HG02763 (cell line): ENCODE measurements around the gene COG2.
"Not testable (repeated sequence)": the region's sequence is repeated elsewhere in the genome, so short reads cannot be mapped to it uniquely, and the experiment has no call there.

Source experiments
- ATAC-seq: cut with Tn5 transposase; IDR thresholded peaks from one replicate; pipeline ENCODE4 v1.9.1; 2021; ENCODE audit warnings: mild to moderate bottlenecking, moderate library complexity; ENCODE audit not compliant: unreplicated experiment

The COG2 gene

GRCh38 chr1:230674581-230674980 lies 32.3 kb downstream of the COG2 start:
- ATAC-seq, result no peak

- ATAC-seq, result no peak
Observed at GRCh38 chr1:230677200-230677599, 34.9 kb downstream of the COG2 start.

DNA sequence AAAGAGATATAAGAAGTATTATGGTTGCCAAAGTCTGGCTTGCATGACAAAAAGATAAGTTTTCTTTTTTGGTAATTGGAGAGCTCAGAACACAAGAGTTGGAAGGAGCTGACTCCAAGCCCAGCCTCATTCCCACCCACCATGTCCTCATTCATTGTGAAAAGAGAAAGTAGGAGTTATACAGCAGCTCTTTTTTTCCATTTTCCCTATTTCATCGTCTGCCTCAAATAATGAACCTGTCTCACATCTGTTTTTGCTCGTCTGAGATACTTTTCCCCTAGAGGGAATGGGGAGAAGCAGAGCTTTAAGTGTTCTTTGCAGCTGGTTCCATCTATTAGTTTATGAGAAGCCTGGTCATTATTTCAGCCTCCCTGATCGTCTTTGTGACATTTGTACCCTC lies 36.9 kb downstream of the COG2 start:
- ATAC-seq, result no peak

DNA sequence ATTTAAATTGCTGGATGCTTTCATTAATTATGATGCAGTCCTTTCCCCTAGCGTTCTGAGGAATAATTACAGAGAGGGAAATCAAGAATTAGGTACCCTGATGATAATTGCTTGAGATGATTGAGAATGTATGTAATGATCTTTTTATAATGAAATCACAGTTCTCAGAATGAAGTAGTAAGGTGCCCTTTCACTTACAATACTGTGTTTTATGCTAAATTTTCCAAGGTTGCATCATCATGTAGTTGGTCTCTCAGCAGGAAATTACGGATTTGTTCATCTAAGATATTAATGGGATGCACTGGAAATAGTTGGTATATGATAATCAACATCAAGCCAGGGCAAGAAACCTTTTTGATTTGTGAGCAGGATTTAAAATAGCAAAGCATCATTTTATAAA lies 37.5 kb downstream of the COG2 start:
- ATAC-seq, result no peak

- no peak for ATAC-seq
Observed at GRCh38 chr1:230680300-230681025, 38.2 kb downstream of the COG2 start.

- ATAC-seq, result no peak
Observed at GRCh38 chr1:230681599-230681998, 39.3 kb downstream of the COG2 start.

DNA sequence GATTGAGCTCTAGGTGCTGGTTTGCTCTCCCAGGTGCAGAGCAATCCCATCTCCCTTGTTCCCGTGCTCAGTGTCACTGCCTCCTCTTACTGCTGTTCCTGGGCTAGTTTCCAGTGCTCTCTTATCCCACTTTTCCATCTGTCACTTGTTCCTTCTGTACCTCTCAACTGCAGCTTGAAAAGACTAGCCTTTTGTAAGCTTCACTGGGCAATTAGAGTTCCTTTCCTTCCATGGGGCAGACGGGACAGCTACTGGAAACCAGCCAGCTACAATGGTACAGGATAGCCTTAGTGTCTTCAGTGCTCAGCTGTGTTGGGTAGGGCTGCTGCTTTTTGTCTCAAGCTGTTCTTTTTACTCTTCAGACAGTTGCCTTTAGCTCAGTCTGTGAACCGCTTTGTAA lies 40.0 kb downstream of the COG2 start:
- ATAC-seq, result no peak

- no peak for ATAC-seq
Observed at GRCh38 chr1:230682882-230683610, 40.8 kb downstream of the COG2 start.

DNA sequence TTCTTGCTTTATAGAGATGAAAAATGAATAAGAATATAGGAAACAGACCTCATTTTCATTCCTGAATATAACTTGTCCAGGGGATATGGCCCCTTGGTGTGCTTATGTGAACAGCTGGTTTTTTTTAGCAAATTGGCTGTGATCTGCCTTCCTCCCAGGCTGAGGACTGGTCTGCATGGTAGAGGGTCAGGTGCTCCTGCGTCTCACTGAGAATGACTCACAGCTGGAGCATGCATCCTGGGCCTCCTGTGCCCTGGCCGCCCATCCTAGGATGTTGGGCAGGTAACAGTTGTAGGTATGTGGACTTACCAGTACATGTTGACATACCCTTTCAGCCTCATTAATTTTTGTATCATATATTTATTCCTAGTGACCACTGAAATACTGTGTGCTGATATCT lies 41.9 kb downstream of the COG2 start:
- ATAC-seq, result no peak

- no peak for ATAC-seq
Observed at GRCh38 chr1:230684998-230685397, 42.7 kb downstream of the COG2 start.

DNA sequence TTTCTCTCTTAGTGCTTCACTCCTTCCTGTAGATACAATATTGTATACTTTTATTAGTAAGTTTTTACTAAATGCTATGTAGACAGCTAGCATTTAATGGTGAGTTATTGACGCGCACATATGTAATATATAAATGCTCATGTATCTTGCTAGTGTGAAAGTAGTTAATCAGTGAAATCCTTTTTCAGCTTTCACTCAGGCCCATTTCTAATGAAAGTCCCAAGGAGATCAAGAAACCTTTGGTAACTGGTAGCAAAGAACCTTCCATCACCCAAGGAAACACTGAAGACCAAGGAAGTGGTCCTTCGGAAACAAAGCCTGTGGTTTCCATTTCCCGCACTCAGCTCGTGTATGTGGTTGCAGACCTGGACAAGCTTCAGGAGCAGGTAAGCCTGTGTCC lies 44.5 kb downstream of the COG2 start:
- no peak for ATAC-seq

DNA sequence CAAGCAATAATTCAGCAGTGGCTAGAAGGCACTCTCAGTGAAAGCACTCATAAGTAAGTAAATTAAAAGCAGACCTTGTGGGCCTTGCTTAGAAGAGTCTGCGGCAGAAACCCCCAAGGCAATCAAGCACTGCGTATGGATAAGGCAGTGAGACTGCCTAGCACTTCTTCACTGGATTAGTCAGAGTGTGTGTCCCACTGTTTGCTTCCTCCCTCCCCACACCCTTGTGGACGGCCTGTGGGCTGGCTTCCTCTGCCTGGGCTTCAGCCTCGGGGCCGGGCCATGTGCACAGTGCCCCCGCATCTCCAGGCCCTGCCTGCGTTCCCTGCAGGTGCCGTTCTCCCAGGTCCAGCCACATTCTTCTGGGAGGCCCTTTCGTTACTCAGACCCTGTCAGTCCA lies 47.8 kb downstream of the COG2 start:
- no peak for ATAC-seq

DNA sequence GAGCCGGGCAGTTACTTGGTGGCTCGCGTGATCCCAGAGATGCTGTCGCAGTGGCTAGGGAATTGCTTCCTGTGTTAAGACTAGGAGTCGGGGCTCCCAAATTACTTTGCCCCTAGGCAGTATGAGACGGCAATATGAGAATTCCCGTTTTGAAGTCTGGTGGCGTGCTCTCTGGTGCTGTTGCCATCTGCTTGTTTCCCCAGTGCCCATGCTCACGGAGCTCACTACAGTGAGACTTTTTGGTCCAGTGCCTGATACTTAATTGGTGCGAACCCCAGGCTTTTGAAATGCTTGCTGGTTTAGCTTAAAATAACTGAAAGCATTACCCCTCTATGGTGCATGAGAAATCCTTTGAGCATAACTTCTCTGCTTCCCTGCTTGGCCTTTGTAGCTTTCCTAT lies 49.3 kb downstream of the COG2 start:
- ATAC-seq, result no peak

- no peak for ATAC-seq
Observed at GRCh38 chr1:230693221-230693620, 50.9 kb downstream of the COG2 start.

DNA sequence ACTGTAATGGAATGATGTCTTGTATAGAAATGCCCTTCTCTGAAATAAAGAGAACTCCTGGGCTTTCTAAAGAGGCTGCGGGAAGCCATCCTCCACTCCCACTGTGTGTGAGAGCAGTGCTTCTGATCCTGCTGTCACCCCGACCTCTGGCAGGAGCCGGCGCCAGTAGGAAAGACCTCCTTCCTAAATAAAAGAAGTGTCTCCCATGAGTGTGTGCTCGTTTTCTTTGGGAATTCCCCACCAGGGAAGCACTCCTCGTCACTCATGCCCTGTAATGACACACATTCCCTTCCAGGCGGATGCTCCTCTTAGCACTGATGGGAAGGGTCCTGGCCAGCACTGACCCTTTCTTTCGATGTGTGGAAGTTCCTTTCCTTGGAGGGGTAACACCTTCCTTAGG lies 51.5 kb downstream of the COG2 start:
- no peak for ATAC-seq

GRCh38 chr1:230694464-230694863 lies 52.2 kb downstream of the COG2 start:
- ATAC-seq, result no peak

DNA sequence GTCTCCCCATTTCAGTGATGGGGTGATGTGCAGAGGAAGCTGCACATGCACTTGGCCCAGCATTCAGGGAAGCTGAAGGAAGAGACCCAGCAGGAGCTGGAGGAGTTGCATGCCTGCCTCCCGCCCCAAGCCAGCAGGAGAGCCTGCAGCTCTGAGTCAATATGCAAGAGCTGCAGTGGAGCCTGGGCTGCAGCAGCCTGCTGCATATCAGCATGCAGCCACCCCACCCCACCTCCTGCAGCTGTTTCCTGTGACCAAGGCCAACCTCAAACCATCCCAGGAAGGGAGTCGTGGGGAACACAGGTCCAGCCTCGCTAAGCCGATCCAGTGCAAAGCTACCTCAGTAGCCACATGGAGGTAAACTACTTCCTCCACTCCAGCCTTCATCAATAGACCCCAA lies 52.7 kb downstream of the COG2 start:
- no peak for ATAC-seq

DNA sequence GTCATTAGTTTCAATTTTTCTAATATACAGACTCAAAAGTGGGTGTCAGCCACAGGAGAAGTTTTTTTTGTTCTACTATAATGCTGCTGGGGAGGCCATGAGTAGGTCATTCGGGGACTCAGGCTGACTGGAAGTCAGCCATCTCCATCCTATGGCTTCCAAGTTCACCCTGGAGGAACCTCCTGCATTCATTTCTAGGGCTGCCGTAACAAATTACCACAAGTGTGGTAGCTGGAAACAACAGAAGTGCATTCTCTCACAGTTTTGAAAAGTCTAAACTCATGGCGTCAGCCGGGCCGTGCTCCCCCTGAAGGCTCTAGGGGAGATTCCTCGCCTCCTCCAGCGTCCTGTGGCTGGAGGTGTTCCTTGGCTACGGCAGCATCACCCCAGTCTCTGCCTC lies 53.9 kb downstream of the COG2 start:
- ATAC-seq, result no peak

- ATAC-seq, result no peak
Observed at GRCh38 chr1:230696722-230697437, 54.6 kb downstream of the COG2 start.

- ATAC-seq, result no peak
Observed at GRCh38 chr1:230698130-230698529, 55.8 kb downstream of the COG2 start.

GRCh38 chr1:230698964-230699363 lies 56.7 kb downstream of the COG2 start:
- not testable (repeated sequence) for ATAC-seq

DNA sequence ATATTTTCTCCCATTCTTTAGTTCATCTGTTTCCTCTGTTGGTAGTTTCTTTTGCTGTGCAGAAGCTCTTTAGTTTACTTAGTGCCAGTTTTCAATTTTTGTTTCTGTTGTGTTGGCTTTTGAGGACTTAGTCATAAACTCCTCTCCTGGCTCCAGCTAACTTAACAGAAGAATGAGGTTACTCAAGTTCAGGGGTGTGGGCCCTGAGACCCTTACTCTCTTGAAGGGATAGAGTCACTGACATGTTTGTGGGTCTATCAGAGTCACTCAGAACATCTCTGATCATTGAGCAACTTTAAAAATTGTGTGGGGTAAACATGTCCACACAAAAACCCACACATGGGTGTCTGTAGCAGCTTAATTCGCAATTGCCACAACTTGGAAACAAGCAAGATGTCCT lies 57.4 kb downstream of the COG2 start:
- no peak for ATAC-seq
